Trophoblast cell (in vitro differentiated cells and primary cell): ENCODE results near the gene ARFGAP3.
"Not testable (repeated sequence)": the region's sequence is repeated elsewhere in the genome, so short reads cannot be mapped to it uniquely, and the experiment has no call there.

ENCODE experiments used
- DNase-seq, 2 donors: peaks; one replicate each; pipeline ENCODE4 v3.0.0-alpha.2; 2016
- H2AFZ ChIP-seq: 2 replicates; pipeline ENCODE4 v1.6.1; 2013; ENCODE audit warnings: low read length, moderate library complexity, mild to moderate bottlenecking; ENCODE audit not compliant: insufficient read depth, poor library complexity
- H2AK5ac ChIP-seq: 2 replicates; pipeline ENCODE4 v1.6.1; 2013; ENCODE audit warnings: mild to moderate bottlenecking, low read length
- H2BK120ac ChIP-seq: 2 replicates; pipeline ENCODE4 v1.6.1; 2013; ENCODE audit warnings: low read length, mild to moderate bottlenecking, moderate library complexity; ENCODE audit not compliant: insufficient read depth, poor library complexity
- H2BK12ac ChIP-seq: 2 replicates; pipeline ENCODE4 v1.6.1; 2013; ENCODE audit warnings: mild to moderate bottlenecking, low read length, moderate library complexity
- H2BK5ac ChIP-seq: 2 replicates; pipeline ENCODE4 v1.6.1; 2013; ENCODE audit warnings: low read length, low read depth, moderate library complexity, mild to moderate bottlenecking; ENCODE audit not compliant: poor library complexity
- H3K14ac ChIP-seq: 2 replicates; pipeline ENCODE4 v1.6.1; 2013; ENCODE audit warnings: mild to moderate bottlenecking, low read length
- H3K18ac ChIP-seq: 2 replicates; pipeline ENCODE4 v1.6.1; 2013; ENCODE audit warnings: mild to moderate bottlenecking, low read length
- H3K23ac ChIP-seq: 2 replicates; pipeline ENCODE4 v1.6.1; 2013; ENCODE audit warnings: low read length
- H3K27ac ChIP-seq: 2 replicates; pipeline ENCODE4 v1.5.1; 2013; ENCODE audit warnings: low read depth, mild to moderate bottlenecking, inconsistent platforms, low read length, moderate library complexity
- H3K27me3 ChIP-seq: 2 replicates; pipeline ENCODE4 v1.6.1; 2013; ENCODE audit warnings: inconsistent platforms, mild to moderate bottlenecking, low read length, moderate library complexity; ENCODE audit not compliant: insufficient read depth
- H3K36me3 ChIP-seq, 2 experiments: 1 replicate in 1 of 2; 2 replicates in 1 of 2; pipeline ENCODE4 v1.6.1; 2013; ENCODE audit warnings: low read length in 2 of 2, mild to moderate bottlenecking in 2 of 2, moderate library complexity in 1 of 2; ENCODE audit not compliant: insufficient read depth in 2 of 2, control insufficient read depth in 1 of 2
- H3K4ac ChIP-seq: 2 replicates; pipeline ENCODE4 v1.6.1; 2013; ENCODE audit warnings: low read depth, mild to moderate bottlenecking, low read length, moderate library complexity
- H3K4me1 ChIP-seq, 2 experiments: 1 replicate in 1 of 2; 2 replicates in 1 of 2; pipeline ENCODE4 v1.6.1; 2013; ENCODE audit warnings: low read length in 2 of 2, mild to moderate bottlenecking in 2 of 2, moderate library complexity in 1 of 2; ENCODE audit not compliant: insufficient read depth in 2 of 2, control insufficient read depth in 1 of 2
- H3K4me2 ChIP-seq: 2 replicates; pipeline ENCODE4 v1.6.1; 2013; ENCODE audit warnings: inconsistent platforms, mild to moderate bottlenecking, low read length, moderate library complexity
- H3K4me3 ChIP-seq: 2 replicates; pipeline ENCODE4 v1.5.1; 2013; ENCODE audit warnings: mild to moderate bottlenecking, low read depth, low read length, inconsistent platforms
- H3K79me1 ChIP-seq: one replicate; pipeline ENCODE4 v1.6.1; 2013; ENCODE audit warnings: low read length
- H3K79me2 ChIP-seq: 2 replicates; pipeline ENCODE4 v1.6.1; 2013; ENCODE audit warnings: low read length, mild to moderate bottlenecking; ENCODE audit not compliant: control insufficient read depth, insufficient read depth, poor library complexity
- H3K9ac ChIP-seq: 2 replicates; pipeline ENCODE4 v1.6.1; 2013; ENCODE audit warnings: mild to moderate bottlenecking, low read length
- H3K9me3 ChIP-seq: 2 replicates; pipeline ENCODE4 v1.6.1; 2013; ENCODE audit warnings: low read depth, mild to moderate bottlenecking, control low read depth, inconsistent platforms, low read length; ENCODE audit not compliant: insufficient read depth
- H4K12ac ChIP-seq: 2 replicates; pipeline ENCODE4 v1.6.1; 2013; ENCODE audit warnings: low read depth, mild to moderate bottlenecking, low read length, moderate library complexity
- H4K8ac ChIP-seq: 2 replicates; pipeline ENCODE4 v1.6.1; 2013; ENCODE audit warnings: low read depth, mild to moderate bottlenecking, low read length, moderate library complexity
- H4K91ac ChIP-seq: one replicate; pipeline ENCODE4 v1.6.1; 2013; ENCODE audit warnings: low read depth, mild to moderate bottlenecking, low read length, moderate library complexity
- WGBS: extraction: QIAGEN DNeasy Blood & Tissue Kit; methylation state at CpG from one replicate; pipeline ENCODE4 v1.1.7; 2013; ENCODE audit warnings: missing lambda C conversion rate; ENCODE audit not compliant: insufficient read length, insufficient coverage; ENCODE audit errors: extremely low coverage; 5-methylcytosine and 5-hydroxymethylcytosine counted together

ARFGAP3 gene

GRCh38 chr22:42763965-42764480 lies 93.0 kb downstream of the ARFGAP3 start:
- H3K36me3 ChIP-seq = no peaks in the 10 kb centered on the region
- no peaks in the 10 kb centered on the region for H3K4me1 ChIP-seq
- no peak overlapping the region for H3K9ac ChIP-seq
- DNase-seq = no peak
- no peak overlapping the region for H2BK120ac ChIP-seq
- H2AFZ ChIP-seq = no peak overlapping the region
- no peak overlapping the region for H3K18ac ChIP-seq
- no peaks in the 10 kb centered on the region for H3K79me2 ChIP-seq
- H4K91ac ChIP-seq = no peak overlapping the region
- no peak overlapping the region for H3K23ac ChIP-seq
- no peak overlapping the region for H3K14ac ChIP-seq
- H3K79me1 ChIP-seq = no peaks in the 10 kb centered on the region
- no peak overlapping the region for H2AK5ac ChIP-seq
- no peaks in the 10 kb centered on the region for H3K27me3 ChIP-seq
- H3K4ac ChIP-seq = no peak overlapping the region
- no CpG with 5 or more reads among the region's 13 CpGs for WGBS
- no peak overlapping the region for H3K4me3 ChIP-seq
- no peaks in the 10 kb centered on the region for H3K9me3 ChIP-seq
- H4K8ac ChIP-seq = no peak overlapping the region
- no peak overlapping the region for H3K4me2 ChIP-seq
- H4K12ac ChIP-seq = no peak overlapping the region
- H3K27ac ChIP-seq = no peak overlapping the region
- H2BK5ac ChIP-seq = no peak overlapping the region
- no peak overlapping the region for H2BK12ac ChIP-seq

- Histone ChIP-seq H3K9me3 (no peaks in the 10 kb centered on the region), H2AK5ac (no peak overlapping the region), H2BK5ac (no peak overlapping the region), H3K79me2 (no peaks in the 10 kb centered on the region), H3K23ac (no peak overlapping the region), H2BK12ac (no peak overlapping the region), H4K12ac (no peak overlapping the region), H3K79me1 (no peaks in the 10 kb centered on the region), H4K91ac (no peak overlapping the region), H3K14ac (no peak overlapping the region), H3K18ac (no peak overlapping the region), H2AFZ (no peak overlapping the region), H3K27me3 (no peaks in the 10 kb centered on the region), H3K4ac (no peak overlapping the region), H3K9ac (peak overlapping the region; percentile 43), H3K36me3 (no peaks in the 10 kb centered on the region), H3K4me2 (no peak overlapping the region), H2BK120ac (no peak overlapping the region), H3K4me3 (no peak overlapping the region), H3K4me1 (no peaks in the 10 kb centered on the region), H3K27ac (no peak overlapping the region), H4K8ac (no peak overlapping the region)
- no peak for DNase-seq
- WGBS = no CpG with 5 or more reads among the region's 18 CpGs
These were observed 96.1 kb downstream of the ARFGAP3 start for GRCh38 chr22:42760806-42761565.

- H3K79me1 ChIP-seq = no peaks in the 10 kb centered on the region
- no peak overlapping the region for H3K18ac ChIP-seq
- no peak overlapping the region for H3K4me3 ChIP-seq
- no peaks in the 10 kb centered on the region for H3K4me1 ChIP-seq
- H3K36me3 ChIP-seq = no peaks in the 10 kb centered on the region
- H3K14ac ChIP-seq = no peak overlapping the region
- WGBS = no CpG with 5 or more reads among the region's 23 CpGs
- no peaks in the 10 kb centered on the region for H3K27me3 ChIP-seq
- H2BK12ac ChIP-seq = no peak overlapping the region
- no peak overlapping the region for H2AFZ ChIP-seq
- no peak overlapping the region for H3K23ac ChIP-seq
- no peaks in the 10 kb centered on the region for H3K79me2 ChIP-seq
- H4K8ac ChIP-seq = no peak overlapping the region
- H2AK5ac ChIP-seq = no peak overlapping the region
- no peak overlapping the region for H4K91ac ChIP-seq
- no peaks in the 10 kb centered on the region for H3K9me3 ChIP-seq
- H4K12ac ChIP-seq = no peak overlapping the region
- no peak overlapping the region for H3K27ac ChIP-seq
- H2BK120ac ChIP-seq = no peak overlapping the region
- no peak overlapping the region for H3K9ac ChIP-seq
- H2BK5ac ChIP-seq = no peak overlapping the region
- H3K4me2 ChIP-seq = no peak overlapping the region
- no peak overlapping the region for H3K4ac ChIP-seq
- DNase-seq = no peak
These were observed 98.0 kb downstream of the ARFGAP3 start for GRCh38 chr22:42758931-42759629.

- not testable (repeated sequence) for H2BK12ac ChIP-seq, H3K4me1 ChIP-seq, H2AFZ ChIP-seq, H2BK5ac ChIP-seq, H3K79me1 ChIP-seq, H3K27me3 ChIP-seq, H3K23ac ChIP-seq, H3K18ac ChIP-seq, H2BK120ac ChIP-seq, H3K4ac ChIP-seq, H3K36me3 ChIP-seq, H3K4me3 ChIP-seq, H3K9ac ChIP-seq, H4K8ac ChIP-seq, H4K91ac ChIP-seq, H3K27ac ChIP-seq, H3K4me2 ChIP-seq, H2AK5ac ChIP-seq, H3K9me3 ChIP-seq, H3K14ac ChIP-seq, H3K79me2 ChIP-seq, H4K12ac ChIP-seq
- DNase-seq = peak; percentile 14 to 57
- no CpG with 5 or more reads among the region's 5 CpGs for WGBS
These were observed 101.5 kb downstream of the ARFGAP3 start for GRCh38 chr22:42755553-42755952.
